Measurements from ENCODE around the gene PARP11. TPM values are rescaled to one million over a fixed set of nuclear protein-coding genes. Genes with fewer than 3 reads are reported as not detected.

The PARP11 gene
- total RNA-seq, 1 donor from 2014 or later, result 10.4 TPM

- H3K4me1 ChIP-seq (ENCODE audit: insufficient read depth, low read length), result no peaks in the 10 kb centered on the region
- no peaks in the 10 kb centered on the region for H3K36me3 ChIP-seq (ENCODE audit: insufficient read depth, low read length)
- H3K27me3 Mint-ChIP-seq (ENCODE audit: low read depth, unreplicated experiment), result no peaks in the 10 kb centered on the region
- no peak overlapping the region for H3K27ac ChIP-seq (ENCODE audit: low read depth, low read length)
- peaks cover 2% of the 10 kb centered on the region for H3K36me3 Mint-ChIP-seq (ENCODE audit: low read depth, unreplicated experiment)
- no peak overlapping the region for H3K4me3 ChIP-seq (ENCODE audit: insufficient read depth, low read depth, low read length)
- H3K9me3 Mint-ChIP-seq (ENCODE audit: unreplicated experiment), result no peaks in the 10 kb centered on the region
- DNase-seq (ENCODE audit: low read depth), result peak; percentile 14
- no peak overlapping the region for H3K27ac Mint-ChIP-seq (ENCODE audit: unreplicated experiment)
- no peaks in the 10 kb centered on the region for H3K9me3 ChIP-seq (ENCODE audit: insufficient read depth, low read depth, low read length)
- no peak overlapping the region for H3K4me3 Mint-ChIP-seq (ENCODE audit: unreplicated experiment)
- TF ChIP-seq EZH2 (IDR thresholded peaks at IDR 0.05; ENCODE audit: insufficient read depth, low read length) (no peak), CTCF (IDR thresholded peaks at IDR 0.05; ENCODE audit: insufficient read depth, low read depth, low read length) (no peak)
- no peak overlapping the region for H3K4me2 ChIP-seq (ENCODE audit: low read length)
- H2AFZ ChIP-seq (ENCODE audit: low read depth, low read length), result no peak overlapping the region
- no peaks in the 10 kb centered on the region for H3K27me3 ChIP-seq (ENCODE audit: insufficient read depth, low read length)
- peaks cover 3% of the 10 kb centered on the region for H3K4me1 Mint-ChIP-seq (ENCODE audit: low read depth, unreplicated experiment)
- H3K79me2 ChIP-seq (ENCODE audit: insufficient read depth, low read length), result no peaks in the 10 kb centered on the region
- H4K20me1 ChIP-seq (ENCODE audit: insufficient read depth, low read length), result no peaks in the 10 kb centered on the region
- FAIRE-seq, result no peak
- no peak overlapping the region for H3K9ac ChIP-seq (ENCODE audit: low read length)
Measured at GRCh38 chr12:3809357-3810015, 63.7 kb downstream of the PARP11 start.

GRCh38 chr12:3805077-3805476 is 68.1 kb downstream of the PARP11 start:
- Histone ChIP-seq H3K9me3 (ENCODE audit: insufficient read depth, low read depth, low read length) (no peaks in the 10 kb centered on the region), H3K4me3 (ENCODE audit: insufficient read depth, low read depth, low read length) (no peak overlapping the region), H3K9ac (ENCODE audit: low read length) (no peak overlapping the region), H3K27ac (ENCODE audit: low read depth, low read length) (no peak overlapping the region), H3K4me1 (ENCODE audit: insufficient read depth, low read length) (no peaks in the 10 kb centered on the region), H3K27me3 (ENCODE audit: insufficient read depth, low read length) (no peaks in the 10 kb centered on the region), H3K36me3 (ENCODE audit: insufficient read depth, low read length) (no peaks in the 10 kb centered on the region), H3K79me2 (ENCODE audit: insufficient read depth, low read length) (no peaks in the 10 kb centered on the region), H4K20me1 (ENCODE audit: insufficient read depth, low read length) (no peaks in the 10 kb centered on the region), H2AFZ (ENCODE audit: low read depth, low read length) (no peak overlapping the region), H3K4me2 (ENCODE audit: low read length) (no peak overlapping the region)
- no peak overlapping the region for H3K27ac Mint-ChIP-seq (ENCODE audit: unreplicated experiment)
- FAIRE-seq (no peak), DNase-seq (ENCODE audit: low read depth) (no peak)
- H3K4me3 Mint-ChIP-seq (ENCODE audit: unreplicated experiment), result no peak overlapping the region
- no peaks in the 10 kb centered on the region for H3K9me3 Mint-ChIP-seq (ENCODE audit: unreplicated experiment)
- H3K4me1 Mint-ChIP-seq (ENCODE audit: low read depth, unreplicated experiment), result peaks cover 3% of the 10 kb centered on the region
- no peak for TF ChIP-seq CTCF (IDR thresholded peaks at IDR 0.05; ENCODE audit: insufficient read depth, low read depth, low read length)
- TF ChIP-seq EZH2 (IDR thresholded peaks at IDR 0.05; ENCODE audit: insufficient read depth, low read length), result no peak
- H3K36me3 Mint-ChIP-seq (ENCODE audit: low read depth, unreplicated experiment), result peaks cover 2% of the 10 kb centered on the region
- no peaks in the 10 kb centered on the region for H3K27me3 Mint-ChIP-seq (ENCODE audit: low read depth, unreplicated experiment)

GRCh38 chr12:3803865-3804472 is 69.2 kb downstream of the PARP11 start:
- no peak overlapping the region for H3K4me3 ChIP-seq (ENCODE audit: insufficient read depth, low read depth, low read length)
- no peak overlapping the region for H3K4me2 ChIP-seq (ENCODE audit: low read length)
- H3K27ac ChIP-seq (ENCODE audit: low read depth, low read length), result no peak overlapping the region
- no peak overlapping the region for H3K9ac ChIP-seq (ENCODE audit: low read length)
- H3K4me3 Mint-ChIP-seq (ENCODE audit: unreplicated experiment), result no peak overlapping the region
- DNase-seq (ENCODE audit: low read depth) (peak; percentile 42), FAIRE-seq (peak; percentile 20)
- H3K27ac Mint-ChIP-seq (ENCODE audit: unreplicated experiment), result no peak overlapping the region
- peaks cover 3% of the 10 kb centered on the region for H3K4me1 Mint-ChIP-seq (ENCODE audit: low read depth, unreplicated experiment)
- H3K27me3 Mint-ChIP-seq (ENCODE audit: low read depth, unreplicated experiment), result no peaks in the 10 kb centered on the region
- H4K20me1 ChIP-seq (ENCODE audit: insufficient read depth, low read length), result no peaks in the 10 kb centered on the region
- no peaks in the 10 kb centered on the region for H3K4me1 ChIP-seq (ENCODE audit: insufficient read depth, low read length)
- H3K9me3 Mint-ChIP-seq (ENCODE audit: unreplicated experiment), result no peaks in the 10 kb centered on the region
- no peaks in the 10 kb centered on the region for H3K36me3 Mint-ChIP-seq (ENCODE audit: low read depth, unreplicated experiment)
- no peak overlapping the region for H2AFZ ChIP-seq (ENCODE audit: low read depth, low read length)
- TF ChIP-seq CTCF (IDR thresholded peaks at IDR 0.05; ENCODE audit: insufficient read depth, low read depth, low read length) (peak; percentile 89), EZH2 (IDR thresholded peaks at IDR 0.05; ENCODE audit: insufficient read depth, low read length) (no peak)
- no peaks in the 10 kb centered on the region for H3K79me2 ChIP-seq (ENCODE audit: insufficient read depth, low read length)
- no peaks in the 10 kb centered on the region for H3K9me3 ChIP-seq (ENCODE audit: insufficient read depth, low read depth, low read length)
- no peaks in the 10 kb centered on the region for H3K36me3 ChIP-seq (ENCODE audit: insufficient read depth, low read length)
- H3K27me3 ChIP-seq (ENCODE audit: insufficient read depth, low read length), result no peaks in the 10 kb centered on the region
